HUES48 (cell line): ENCODE measurements around the gene SUPT5H.

Experiments
- H3K27ac ChIP-seq: one replicate; pipeline ENCODE4 v1.7.0; 2013; ENCODE audit warnings: low read depth, low read length, inconsistent platforms
- H3K27me3 ChIP-seq: 2 replicates; pipeline ENCODE4 v1.6.1; 2013; ENCODE audit warnings: mild to moderate bottlenecking, low read length; ENCODE audit not compliant: control insufficient read depth, insufficient read depth
- H3K36me3 ChIP-seq: 2 replicates; pipeline ENCODE4 v1.6.1; 2013; ENCODE audit warnings: low read length; ENCODE audit not compliant: control insufficient read depth, insufficient read depth
- H3K4me1 ChIP-seq: 2 replicates; pipeline ENCODE4 v1.6.1; 2013; ENCODE audit warnings: mild to moderate bottlenecking, low read length; ENCODE audit not compliant: control insufficient read depth, insufficient read depth
- H3K4me3 ChIP-seq: 2 replicates; pipeline ENCODE4 v1.5.1; 2013; ENCODE audit warnings: mild to moderate bottlenecking, low read depth, low read length
- H3K9ac ChIP-seq: 2 replicates; pipeline ENCODE4 v1.6.1; 2013; ENCODE audit warnings: mild to moderate bottlenecking, low read depth, low read length, moderate library complexity
- H3K9me3 ChIP-seq: 2 replicates; pipeline ENCODE4 v1.6.1; 2013; ENCODE audit warnings: low read length; ENCODE audit not compliant: control insufficient read depth, insufficient read depth

SUPT5H gene

GRCh38 chr19:39483141-39483540 is 37.8 kb downstream of the SUPT5H start:
- Histone ChIP-seq H3K27ac (no peak overlapping the region), H3K9me3 (no peaks in the 10 kb centered on the region), H3K27me3 (no peaks in the 10 kb centered on the region), H3K4me3 (no peak overlapping the region), H3K36me3 (peaks cover 46% of the 10 kb centered on the region), H3K4me1 (peaks cover 6% of the 10 kb centered on the region; the same call in 1 of the 2 replicates), H3K9ac (no peak overlapping the region)

- H3K9me3 ChIP-seq: no peaks in the 10 kb centered on the region
- H3K9ac ChIP-seq: no peak overlapping the region
- H3K27me3 ChIP-seq: no peaks in the 10 kb centered on the region
- H3K4me3 ChIP-seq: no peak overlapping the region
- H3K4me1 ChIP-seq: no peaks in the 10 kb centered on the region
- peaks cover 62% of the 10 kb centered on the region for H3K36me3 ChIP-seq
- H3K27ac ChIP-seq: no peak overlapping the region
Observed at GRCh38 chr19:39489756-39490155, 44.4 kb downstream of the SUPT5H start.

- H3K27ac ChIP-seq: no peak overlapping the region
- H3K9me3 ChIP-seq: no peaks in the 10 kb centered on the region
- peaks cover 4% of the 10 kb centered on the region; the same call in 1 of the 2 replicates for H3K27me3 ChIP-seq
- H3K36me3 ChIP-seq: peaks cover 39% of the 10 kb centered on the region
- H3K4me3 ChIP-seq: no peak overlapping the region
- no peaks in the 10 kb centered on the region for H3K4me1 ChIP-seq
- H3K9ac ChIP-seq: no peak overlapping the region
Observed at GRCh38 chr19:39492225-39492624, 46.8 kb downstream of the SUPT5H start.

- Histone ChIP-seq H3K4me1 (no peaks in the 10 kb centered on the region), H3K27ac (no peak overlapping the region), H3K4me3 (no peak overlapping the region), H3K9me3 (no peaks in the 10 kb centered on the region), H3K27me3 (peaks cover 7% of the 10 kb centered on the region), H3K36me3 (peaks cover 37% of the 10 kb centered on the region), H3K9ac (no peak overlapping the region)
Observed at GRCh38 chr19:39492788-39493187, 47.4 kb downstream of the SUPT5H start.

- peaks cover 25% of the 10 kb centered on the region for H3K27me3 ChIP-seq
- no peak overlapping the region for H3K27ac ChIP-seq
- peaks cover 5% of the 10 kb centered on the region for H3K4me1 ChIP-seq
- no peak overlapping the region for H3K9ac ChIP-seq
- no peak overlapping the region for H3K4me3 ChIP-seq
- no peaks in the 10 kb centered on the region for H3K9me3 ChIP-seq
- peaks cover 18% of the 10 kb centered on the region for H3K36me3 ChIP-seq
Observed at GRCh38 chr19:39494661-39495060, 49.3 kb downstream of the SUPT5H start.

GRCh38 chr19:39496063-39496462 is 50.7 kb downstream of the SUPT5H start:
- Histone ChIP-seq H3K27me3 (peaks cover 39% of the 10 kb centered on the region), H3K9ac (no peak overlapping the region), H3K4me1 (peaks cover 5% of the 10 kb centered on the region), H3K9me3 (no peaks in the 10 kb centered on the region), H3K27ac (no peak overlapping the region), H3K4me3 (no peak overlapping the region), H3K36me3 (peaks cover 6% of the 10 kb centered on the region; the same call in 1 of the 2 replicates)

GRCh38 chr19:39497701-39497995 is 52.3 kb downstream of the SUPT5H start:
- H3K27ac ChIP-seq: no peak overlapping the region
- no peaks in the 10 kb centered on the region for H3K9me3 ChIP-seq
- peak overlapping the region; percentile 57; the same call in 1 of the 2 replicates for H3K4me3 ChIP-seq
- no peak overlapping the region for H3K9ac ChIP-seq
- peaks cover 53% of the 10 kb centered on the region for H3K27me3 ChIP-seq
- peaks cover 5% of the 10 kb centered on the region for H3K4me1 ChIP-seq
- H3K36me3 ChIP-seq: no peaks in the 10 kb centered on the region

- no peak overlapping the region for H3K27ac ChIP-seq
- peak overlapping the region; percentile 57 for H3K4me3 ChIP-seq
- peaks cover 57% of the 10 kb centered on the region for H3K27me3 ChIP-seq
- H3K4me1 ChIP-seq: peaks cover 5% of the 10 kb centered on the region
- H3K9ac ChIP-seq: no peak overlapping the region
- H3K9me3 ChIP-seq: no peaks in the 10 kb centered on the region
- no peaks in the 10 kb centered on the region for H3K36me3 ChIP-seq
Observed at GRCh38 chr19:39497996-39498797, 52.8 kb downstream of the SUPT5H start.

GRCh38 chr19:39498798-39499642 is 53.6 kb downstream of the SUPT5H start, which contains the start of gene DLL3:
Gene DLL3, plus strand, starts transcription at chr19:39498947. Its CDS starts 28 bp downstream, at chr19:39498975.
- Histone ChIP-seq H3K36me3 (no peaks in the 10 kb centered on the region), H3K27me3 (peaks cover 65% of the 10 kb centered on the region), H3K9ac (no peak within 1 kb of the TSS), H3K4me1 (peaks cover 5% of the 10 kb centered on the region), H3K9me3 (no peaks in the 10 kb centered on the region), H3K4me3 (peak within 1 kb of the TSS; percentile 57), H3K27ac (no peak within 1 kb of the TSS)

GRCh38 chr19:39499932-39500331 is 54.5 kb downstream of the SUPT5H start:
- peaks cover 5% of the 10 kb centered on the region for H3K4me1 ChIP-seq

GRCh38 chr19:39500543-39500942 is 55.2 kb downstream of the SUPT5H start:
- no peak overlapping the region for H3K9ac ChIP-seq
- H3K27me3 ChIP-seq: peaks cover 81% of the 10 kb centered on the region
- H3K27ac ChIP-seq: no peak overlapping the region
- H3K4me1 ChIP-seq: peaks cover 5% of the 10 kb centered on the region
- H3K9me3 ChIP-seq: no peaks in the 10 kb centered on the region
- no peaks in the 10 kb centered on the region for H3K36me3 ChIP-seq
- H3K4me3 ChIP-seq: no peak overlapping the region

More at GRCh38 chr19:39499932-39500331, 54.5 kb downstream of the SUPT5H start:
- Histone ChIP-seq H3K36me3 (no peaks in the 10 kb centered on the region), H3K27me3 (peaks cover 74% of the 10 kb centered on the region), H3K4me3 (no peak overlapping the region), H3K27ac (no peak overlapping the region), H3K9me3 (no peaks in the 10 kb centered on the region), H3K9ac (no peak overlapping the region)
